Right lung (tissue), 5 donors: ENCODE measurements around the gene RPAP3. TPM values are rescaled to one million over a fixed set of nuclear protein-coding genes. Genes with fewer than 3 reads are reported as not detected.
"Not testable (repeated sequence)": the region's sequence is repeated elsewhere in the genome, so short reads cannot be mapped to it uniquely, and the experiment has no call there.

Experiments used
- DNase-seq, 2 donors: peaks; one replicate each; pipeline ENCODE4 v3.0.0-alpha.2; 2013
- polyA plus RNA-seq, 5 donors: library from polyadenylated mRNA; unstranded; fragments of 120-200 nt; gene quantifications; one replicate each; pipeline versions ENCODE4 v1.2.1 to v1.2.3, GENCODE V29; 2013; ENCODE audit warnings: inconsistent platforms in 1 of 5, low replicate concordance in 1 of 5; ENCODE audit not compliant: insufficient read length in 5 of 5, insufficient read depth in 1 of 5

RPAP3 gene
- polyA plus RNA-seq, 5 donors: 27.3 to 42.0 (median 37.0) TPM

GRCh38 chr12:47689215-47689614 lies 16.6 kb downstream of the RPAP3 start:
- DNase-seq: no peak

DNA sequence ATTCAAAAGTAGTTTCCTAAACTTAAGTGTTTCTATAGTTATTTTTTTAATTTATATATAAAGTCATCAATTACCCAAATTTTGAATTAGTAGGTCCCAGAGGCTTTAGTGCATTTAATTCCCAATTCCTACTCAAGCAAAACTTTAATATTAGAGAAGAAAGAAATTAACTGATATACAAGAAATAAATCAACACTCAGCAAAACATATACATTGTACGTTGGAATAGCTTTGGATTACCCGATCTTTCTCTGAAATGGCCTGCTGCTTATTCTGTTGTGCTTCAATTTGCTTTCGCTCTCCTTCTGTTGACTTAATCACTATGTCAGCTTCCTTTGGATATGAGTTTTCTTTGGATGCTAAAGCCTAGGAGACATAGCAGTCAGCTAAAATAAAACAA lies 18.2 kb downstream of the RPAP3 start:
- no peak for DNase-seq

DNA sequence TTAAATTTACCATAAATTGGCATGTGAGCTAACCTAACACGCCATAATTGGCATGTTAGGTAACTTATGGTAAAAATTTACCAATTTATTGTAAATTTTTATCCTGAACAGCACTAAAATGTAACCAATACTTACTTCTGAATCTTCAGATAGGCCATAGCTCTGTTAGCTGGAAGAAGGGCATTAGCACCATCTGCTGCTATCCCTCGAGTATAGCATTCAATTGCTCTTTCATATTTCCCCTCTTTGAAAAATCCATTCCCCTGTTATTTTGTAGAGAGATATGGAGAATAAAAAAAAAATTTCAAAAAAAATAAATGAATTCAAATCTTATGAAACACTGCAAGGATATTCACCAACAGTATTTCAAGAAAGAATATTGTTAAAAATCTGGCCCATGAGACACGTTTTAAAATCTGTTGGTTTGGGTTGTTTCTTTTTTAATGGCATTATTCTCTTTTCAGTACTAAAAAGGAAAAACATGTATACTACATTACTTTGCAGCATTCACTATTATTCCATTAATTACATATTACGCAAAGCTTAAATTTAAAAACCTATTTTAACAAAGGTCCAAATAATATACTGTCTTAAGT lies 19.1 kb downstream of the RPAP3 start:
- DNase-seq: peak; percentile 7 to 26

DNA sequence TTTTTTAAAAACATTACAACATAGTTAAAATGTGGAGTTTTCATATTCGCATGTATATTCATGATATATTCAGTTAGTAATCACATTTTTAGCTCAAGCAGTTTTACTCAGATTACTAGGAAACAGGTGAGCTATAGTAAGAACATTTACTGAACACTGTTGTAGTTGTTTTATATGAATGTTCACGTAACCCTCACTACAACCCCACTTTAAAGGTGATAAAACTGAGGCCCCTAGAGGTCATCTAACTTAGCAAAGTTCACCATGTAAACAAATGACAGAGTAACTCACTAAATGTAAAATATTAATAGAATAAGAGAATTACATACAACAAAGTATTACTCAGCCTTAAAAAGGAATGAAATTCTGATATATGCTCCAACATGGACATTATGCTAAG lies 26.0 kb downstream of the RPAP3 start:
- DNase-seq: no peak

GRCh38 chr12:47672068-47672467 lies 33.8 kb downstream of the RPAP3 start:
- DNase-seq: no peak

DNA sequence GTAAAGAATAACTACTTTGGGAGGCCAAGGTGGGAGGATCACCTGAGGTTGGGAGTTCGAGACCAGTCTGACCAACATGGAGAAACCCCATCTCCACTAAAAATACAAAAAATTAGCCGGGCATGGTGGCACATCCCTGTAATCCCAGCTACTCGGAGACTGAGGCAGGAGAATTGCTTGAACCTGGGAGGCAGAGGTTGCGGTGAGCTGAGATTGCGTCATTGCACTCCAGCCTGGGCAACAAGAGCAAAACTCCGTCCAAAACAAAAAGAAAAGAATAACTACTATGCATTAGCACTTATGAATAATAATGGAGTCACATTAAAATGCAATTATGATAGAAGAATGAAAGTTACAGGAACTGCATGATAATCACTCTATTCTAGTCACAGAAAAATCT lies 37.9 kb downstream of the RPAP3 start:
- DNase-seq: not testable (repeated sequence)

DNA sequence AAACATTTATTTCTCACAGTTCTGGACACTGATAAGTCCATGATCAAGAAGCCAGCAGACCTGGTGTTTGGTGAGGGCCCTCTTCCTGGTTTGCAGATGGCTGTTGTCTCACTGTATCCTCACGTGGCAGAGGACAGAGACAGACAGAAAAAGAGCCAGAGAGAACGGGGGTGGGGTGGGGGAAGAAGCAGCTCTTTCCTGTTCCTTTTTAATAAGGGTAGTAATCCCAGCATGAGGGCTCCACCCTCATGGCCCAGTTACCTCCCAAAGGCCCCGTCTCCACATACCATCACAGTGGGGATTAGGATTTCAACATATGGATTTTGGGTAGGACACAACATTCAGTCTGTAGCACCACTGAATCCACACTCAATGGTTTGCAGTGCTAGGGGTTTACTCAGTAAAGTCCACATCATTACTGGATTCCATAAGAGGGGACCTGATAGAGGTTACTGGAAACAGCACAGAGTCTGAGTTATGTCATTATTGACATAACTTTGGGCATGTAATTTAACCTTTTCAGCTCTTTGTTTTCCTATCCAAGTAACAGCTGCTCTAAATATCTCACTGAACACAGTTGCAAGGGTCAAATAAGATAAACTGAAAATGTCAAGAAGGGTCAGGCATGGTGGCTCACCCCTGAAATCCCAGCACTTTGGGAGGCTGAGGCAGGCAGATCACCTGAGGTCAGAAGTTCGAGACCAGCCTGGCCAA lies 53.2 kb downstream of the RPAP3 start:
- no peak for DNase-seq

DNA sequence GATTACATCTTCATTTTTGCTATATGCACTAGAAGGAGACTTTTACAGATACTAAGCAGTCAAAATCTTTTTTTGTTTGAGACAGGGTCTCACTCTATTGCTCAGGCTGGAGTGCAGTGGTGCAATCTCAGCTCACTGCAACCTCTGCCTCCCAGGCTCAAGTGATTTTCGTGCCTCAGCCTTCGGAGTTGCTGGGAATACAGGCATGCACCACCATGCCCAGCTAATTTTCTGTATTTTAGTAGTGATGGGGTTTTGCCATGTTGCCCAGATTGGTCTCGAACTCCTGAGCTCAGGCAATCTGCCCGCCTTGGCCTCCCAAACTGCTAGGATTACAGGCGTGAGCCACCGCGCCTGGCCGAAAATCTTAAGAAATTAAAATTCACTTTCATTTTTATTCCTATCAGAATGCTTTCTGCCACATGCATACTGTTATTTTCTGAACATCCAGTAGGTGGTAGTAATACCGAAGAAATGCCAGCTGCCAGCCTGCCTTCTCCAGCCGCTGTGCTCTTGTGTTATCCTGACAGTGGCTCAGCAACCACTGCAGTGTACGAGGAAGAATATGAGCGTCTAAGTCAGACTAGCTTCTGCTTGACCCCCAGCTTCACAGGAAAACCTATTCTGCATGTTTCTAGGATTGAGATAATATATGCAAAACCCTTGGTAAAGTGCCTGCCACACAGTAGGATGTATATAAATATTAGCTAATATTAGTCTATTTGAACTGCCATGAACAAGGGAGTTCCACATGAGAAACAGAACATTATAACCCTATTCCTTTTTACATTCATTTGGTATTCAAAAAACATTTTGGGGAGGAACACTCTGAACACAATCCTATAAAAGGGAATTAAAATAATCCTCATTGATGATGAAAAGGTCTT lies 54.2 kb downstream of the RPAP3 start:
- DNase-seq: peak; percentile 14 to 45

- DNase-seq: no peak
Measured at GRCh38 chr12:47650469-47650868, 55.4 kb downstream of the RPAP3 start.

DNA sequence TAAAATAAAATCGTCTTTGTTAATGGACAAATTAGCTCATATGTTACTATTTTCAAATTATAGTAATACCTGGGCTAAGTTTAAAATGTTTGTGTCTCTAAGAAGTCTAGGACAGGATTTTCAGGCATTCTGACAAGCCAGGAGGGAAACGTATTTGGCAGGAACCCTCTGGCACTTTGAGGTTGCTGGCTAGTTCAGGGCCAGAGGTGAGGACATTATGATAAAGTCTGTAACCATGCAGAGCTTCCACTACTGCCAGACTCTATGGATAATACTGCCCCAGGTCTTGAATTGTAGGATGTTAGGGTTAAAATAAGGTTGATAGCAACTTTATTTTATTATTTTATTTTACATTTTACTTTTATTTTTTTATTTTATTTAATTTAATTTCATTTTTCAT lies 56.4 kb downstream of the RPAP3 start:
- no peak for DNase-seq

GRCh38 chr12:47648056-47648579 lies 57.7 kb downstream of the RPAP3 start:
- no peak for DNase-seq

- DNase-seq: not testable (repeated sequence)
Measured at GRCh38 chr12:47642310-47642709, 63.5 kb downstream of the RPAP3 start.

- no peak for DNase-seq
Measured at GRCh38 chr12:47636908-47637780, 68.7 kb downstream of the RPAP3 start.

DNA sequence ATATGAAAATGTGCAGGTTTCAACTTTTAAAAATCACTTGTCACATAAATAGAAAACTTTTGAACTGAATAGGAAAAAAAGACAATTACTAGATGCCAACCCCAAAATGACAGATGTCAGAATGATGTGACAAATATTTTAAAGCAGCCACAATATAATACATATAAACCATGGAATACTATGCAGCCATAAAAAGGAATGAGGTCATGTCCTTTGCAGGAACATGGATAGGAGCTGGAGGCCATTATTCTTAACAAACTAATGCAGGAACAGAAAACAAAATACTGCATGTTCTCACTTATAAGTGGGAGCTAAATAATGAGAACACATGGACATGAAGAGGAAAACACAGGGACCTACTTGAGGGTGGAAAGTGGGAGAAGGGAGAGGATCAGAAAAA lies 70.1 kb downstream of the RPAP3 start:
- DNase-seq: not testable (repeated sequence)

DNA sequence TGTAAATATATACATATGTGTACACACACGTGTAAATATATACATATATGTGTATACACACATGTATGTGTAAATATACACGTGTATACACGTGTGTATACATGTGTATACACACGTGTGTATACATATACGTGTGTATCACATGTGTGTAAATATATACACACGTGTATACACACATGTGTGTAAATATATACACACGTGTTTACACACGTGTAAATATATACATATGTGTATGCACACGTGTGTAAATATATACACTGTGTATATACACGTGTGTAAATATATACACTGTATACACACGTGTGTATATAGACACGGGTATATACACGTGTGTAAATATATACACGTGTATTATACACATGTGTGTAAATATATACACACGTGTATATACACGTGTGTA lies 71.7 kb downstream of the RPAP3 start:
- no peak for DNase-seq

DNA sequence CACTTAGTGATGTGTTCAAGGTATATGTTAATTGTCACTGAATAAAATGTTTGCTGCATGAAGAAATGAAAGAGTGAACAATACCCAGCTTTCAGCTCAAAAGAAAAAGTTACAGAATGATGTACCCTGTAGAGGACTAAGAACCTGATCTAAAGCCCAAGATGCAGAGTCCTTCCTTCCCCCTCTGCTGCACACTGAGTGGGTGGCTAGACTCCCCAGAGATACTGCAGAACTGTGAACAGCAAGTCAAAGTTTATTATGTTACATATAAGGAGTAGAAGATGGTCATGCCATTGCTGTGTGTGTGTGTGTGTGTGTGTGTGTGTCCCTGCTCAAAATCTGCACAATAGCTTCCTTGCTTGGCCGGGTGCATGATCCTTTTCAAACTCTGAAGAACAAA lies 83.9 kb downstream of the RPAP3 start:
- no peak for DNase-seq

GRCh38 chr12:47617476-47617875 lies 88.4 kb downstream of the RPAP3 start:
- DNase-seq: no peak

DNA sequence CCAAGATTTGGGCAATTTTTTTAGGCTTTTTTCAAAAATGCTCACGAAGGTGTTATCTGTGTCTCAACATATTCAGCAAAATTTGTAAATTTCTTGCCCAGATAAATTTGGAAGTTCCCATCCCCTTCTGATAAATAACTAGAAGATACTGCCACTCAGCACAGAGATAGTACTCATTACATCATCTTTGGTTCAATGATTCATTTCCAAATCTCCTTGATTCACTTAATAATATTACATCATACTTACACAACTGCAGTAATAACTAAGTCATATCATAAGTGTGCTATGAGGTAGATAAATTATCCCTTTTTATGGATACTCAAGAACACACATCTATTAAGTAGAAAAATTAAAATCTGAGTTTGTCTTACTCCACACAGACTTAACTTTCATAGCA lies 89.4 kb downstream of the RPAP3 start:
- DNase-seq: no peak

DNA sequence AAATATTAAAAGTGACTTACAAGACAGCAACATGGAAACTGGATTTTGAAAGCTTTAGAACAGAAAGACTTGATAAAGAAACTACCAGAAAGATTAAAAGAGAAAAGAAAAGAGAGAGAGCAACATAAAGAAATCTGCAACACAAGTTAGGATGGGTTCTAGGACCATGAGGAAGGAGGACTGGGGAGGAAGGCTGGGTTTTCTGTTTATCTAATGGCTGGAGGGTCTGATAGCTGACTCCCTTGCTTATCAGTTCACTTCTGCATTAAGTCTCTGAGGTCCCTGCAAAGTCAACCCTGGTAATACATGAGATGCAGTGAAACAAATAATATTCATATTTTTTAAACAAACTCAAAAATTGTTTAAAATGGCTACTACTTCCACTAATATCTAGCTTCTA lies 90.1 kb downstream of the RPAP3 start:
- DNase-seq: no peak

DNA sequence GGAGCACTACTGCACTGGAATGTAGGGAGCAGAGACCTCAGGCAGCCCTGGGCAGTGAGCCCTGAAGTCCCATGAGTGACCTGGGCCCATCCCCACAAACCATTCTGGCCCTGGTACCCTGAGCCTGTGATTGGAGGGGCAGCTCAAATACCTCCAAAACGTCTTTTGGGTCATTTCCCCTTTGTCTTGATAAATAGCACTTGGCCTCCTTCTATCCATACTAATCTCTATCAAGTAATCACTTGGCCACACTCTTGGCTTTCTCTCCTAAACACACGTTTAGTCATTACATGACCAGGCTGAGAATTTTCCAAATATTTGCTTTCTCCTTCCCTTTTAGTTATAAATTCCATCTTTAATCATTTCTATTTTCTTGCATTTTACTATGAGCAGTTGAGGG lies 91.3 kb downstream of the RPAP3 start:
- no peak for DNase-seq

DNA sequence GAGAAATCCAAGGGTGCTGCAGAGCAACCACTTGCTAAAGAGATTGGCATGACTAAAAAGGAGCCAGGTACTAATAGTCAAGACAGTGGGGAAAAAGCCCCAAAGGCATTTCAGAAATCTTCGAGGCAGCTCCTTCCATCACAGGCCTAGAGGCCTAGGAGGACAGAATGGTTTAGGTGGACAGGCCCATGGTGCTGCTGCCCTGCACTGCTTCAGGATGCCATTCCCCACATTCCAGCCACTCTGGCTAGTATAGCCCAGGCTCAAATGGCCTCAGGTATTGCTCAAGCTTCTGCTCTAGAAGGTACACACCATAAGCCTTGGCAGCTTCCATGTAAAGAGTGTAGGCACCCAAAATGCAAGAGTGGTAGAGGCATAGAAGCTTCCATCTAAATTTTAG lies 92.9 kb downstream of the RPAP3 start:
- no peak for DNase-seq

DNA sequence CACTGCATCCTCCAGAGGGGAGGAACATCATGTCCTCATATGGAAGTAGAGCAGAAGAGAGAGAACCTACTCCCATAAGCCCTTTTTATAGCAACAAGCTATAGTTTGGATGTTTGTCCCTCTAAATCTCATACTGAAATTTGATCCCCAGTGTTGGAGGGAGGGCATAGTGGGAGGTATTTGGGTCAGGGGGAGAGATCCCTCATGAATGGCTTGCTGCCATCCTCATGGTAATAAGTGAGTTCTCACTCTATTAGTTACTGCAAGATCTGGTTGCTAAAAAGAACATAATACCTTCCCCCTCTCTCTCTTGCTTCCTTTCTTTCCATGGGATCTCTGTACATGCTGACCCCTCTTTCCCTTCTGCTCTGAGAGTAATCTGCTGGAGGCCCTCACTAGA lies 93.9 kb downstream of the RPAP3 start:
- peak in 1 of 2 donors; percentile 15 for DNase-seq
